ENCODE measurements around the gene IL18. TPM values are rescaled to one million over a fixed set of nuclear protein-coding genes. Genes with fewer than 3 reads are reported as not detected.
"Not testable (repeated sequence)": the region's sequence is repeated elsewhere in the genome, so short reads cannot be mapped to it uniquely, and the experiment has no call there.

The IL18 gene
- total RNA-seq, 2 experiments from 2014 or later = 0.27 TPM; not detected in 1

DNA sequence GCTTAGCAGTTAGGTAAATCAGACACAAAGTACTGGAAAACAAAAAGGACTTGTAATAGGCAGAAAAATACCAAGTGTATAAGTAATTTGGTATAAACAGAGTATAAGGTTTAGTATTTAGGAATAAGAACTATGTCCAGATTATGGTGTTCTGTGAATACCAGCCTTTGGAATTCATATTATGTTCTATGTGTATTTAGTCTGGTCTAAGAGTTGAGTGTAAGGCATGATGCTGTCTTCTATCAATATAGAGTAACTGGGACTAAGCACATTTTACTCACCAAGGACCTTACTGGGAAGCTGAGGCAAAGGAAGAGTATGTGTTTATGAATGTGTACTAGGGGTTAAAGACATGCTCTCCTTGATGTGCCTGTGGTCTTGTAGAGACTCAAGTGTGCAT, 67.7 kb downstream of the IL18 start:
- ChIA-PET POLR2A (no interaction called here), CTCF (no interaction called here)
- intact Hi-C loops (cut with DNase I, micrococcal nuclease) = no loop called here
- Histone ChIP-seq H3K27me3 (ENCODE audit: control insufficient read depth in 1 of 2, insufficient read depth in 2 of 2, low read length in 2 of 2) (no peaks in the 10 kb centered on the region), H3K9me3 (ENCODE audit: control insufficient read depth in 1 of 2, insufficient read depth in 1 of 2, low read length in 2 of 2) (no peaks in the 10 kb centered on the region), H3K27ac (ENCODE audit: low read depth in 1 of 2, low read length in 2 of 2) (no peak overlapping the region), H3K4me3 (ENCODE audit: low read length) (no peak overlapping the region), H3K4me1 (ENCODE audit: insufficient read depth, low read length) (no peaks in the 10 kb centered on the region), H3K36me3 (ENCODE audit: insufficient read depth, low read length) (peaks cover 52% of the 10 kb centered on the region)
- Mint-ChIP-seq H3K36me3 (ENCODE audit: low read depth) (peaks cover 69% of the 10 kb centered on the region), H3K27me3 (no peaks in the 10 kb centered on the region), H3K4me1 (ENCODE audit: low read depth) (peaks cover 12% of the 10 kb centered on the region), H3K9me3 (no peaks in the 10 kb centered on the region), H3K4me3 (no peak overlapping the region), H3K27ac (no peak overlapping the region)
- TF ChIP-seq, protein P1, sequence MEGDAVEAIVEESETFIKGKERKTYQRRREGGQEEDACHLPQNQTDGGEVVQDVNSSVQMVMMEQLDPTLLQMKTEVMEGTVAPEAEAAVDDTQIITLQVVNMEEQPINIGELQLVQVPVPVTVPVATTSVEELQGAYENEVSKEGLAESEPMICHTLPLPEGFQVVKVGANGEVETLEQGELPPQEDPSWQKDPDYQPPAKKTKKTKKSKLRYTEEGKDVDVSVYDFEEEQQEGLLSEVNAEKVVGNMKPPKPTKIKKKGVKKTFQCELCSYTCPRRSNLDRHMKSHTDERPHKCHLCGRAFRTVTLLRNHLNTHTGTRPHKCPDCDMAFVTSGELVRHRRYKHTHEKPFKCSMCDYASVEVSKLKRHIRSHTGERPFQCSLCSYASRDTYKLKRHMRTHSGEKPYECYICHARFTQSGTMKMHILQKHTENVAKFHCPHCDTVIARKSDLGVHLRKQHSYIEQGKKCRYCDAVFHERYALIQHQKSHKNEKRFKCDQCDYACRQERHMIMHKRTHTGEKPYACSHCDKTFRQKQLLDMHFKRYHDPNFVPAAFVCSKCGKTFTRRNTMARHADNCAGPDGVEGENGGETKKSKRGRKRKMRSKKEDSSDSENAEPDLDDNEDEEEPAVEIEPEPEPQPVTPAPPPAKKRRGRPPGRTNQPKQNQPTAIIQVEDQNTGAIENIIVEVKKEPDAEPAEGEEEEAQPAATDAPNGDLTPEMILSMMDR (IDR thresholded peaks at IDR 0.05) = no peak
- DNase-seq (no peak), ATAC-seq (ENCODE audit: poor library complexity) (no peak)

DNA sequence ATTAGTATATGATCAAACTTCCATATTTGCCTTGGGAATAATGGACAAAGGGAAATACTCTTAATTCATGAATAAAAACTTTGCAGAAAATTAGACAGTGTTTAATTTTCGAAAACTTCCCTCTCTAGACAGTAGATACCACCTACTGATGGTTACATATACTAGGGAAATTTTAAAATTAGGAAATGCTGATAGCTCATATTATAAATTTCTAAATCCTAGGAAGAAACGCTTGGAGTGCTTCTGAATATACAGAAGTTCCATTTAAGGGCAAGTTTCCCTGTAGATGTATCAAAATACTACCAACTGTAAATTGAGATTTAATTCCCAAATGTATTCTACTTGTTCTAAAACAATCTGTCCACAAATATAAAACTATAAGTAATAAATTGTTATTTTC, 68.6 kb downstream of the IL18 start:
- H3K27ac ChIP-seq (ENCODE audit: low read depth in 1 of 2, low read length in 2 of 2); H3K4me3 Mint-ChIP-seq; H3K27ac Mint-ChIP-seq; H3K4me1 ChIP-seq (ENCODE audit: insufficient read depth, low read length); H3K27me3 ChIP-seq (ENCODE audit: control insufficient read depth in 1 of 2, insufficient read depth in 2 of 2, low read length in 2 of 2); CTCF ChIA-PET; DNase-seq; H3K9me3 Mint-ChIP-seq; H3K9me3 ChIP-seq (ENCODE audit: control insufficient read depth in 1 of 2, insufficient read depth in 1 of 2, low read length in 2 of 2); ATAC-seq (ENCODE audit: poor library complexity); intact Hi-C loops (cut with DNase I, micrococcal nuclease); H3K4me3 ChIP-seq (ENCODE audit: low read length); H3K27me3 Mint-ChIP-seq: not testable (repeated sequence)
- POLR2A ChIA-PET = interaction anchor here (0.7 to 1.1 kb wide), 3 partner anchors 9 to 1780 kb away, joined by 3 read pairs; partner anchors contain the start of genes SDHD and TIMM8B
- H3K36me3 ChIP-seq (ENCODE audit: insufficient read depth, low read length) = peaks cover 58% of the 10 kb centered on the region
- peaks cover 15% of the 10 kb centered on the region for H3K4me1 Mint-ChIP-seq (ENCODE audit: low read depth)
- H3K36me3 Mint-ChIP-seq (ENCODE audit: low read depth) = peaks cover 73% of the 10 kb centered on the region

Other genes with a start within 250 kb of the IL18 start
- not detected for gene C11orf52, start 245.2 kb downstream of the IL18 start, total RNA-seq
- under 1 TPM; 0.78 to 0.85 TPM for gene DIXDC1, start 226.8 kb downstream of the IL18 start, total RNA-seq
- 10 to 100 TPM; 10.7 to 10.8 TPM for gene DLAT, start 138.7 kb downstream of the IL18 start, total RNA-seq
- gene PIH1D2, start 90.1 kb downstream of the IL18 start, total RNA-seq = not detected
- gene NKAPD1, start 89.8 kb downstream of the IL18 start, total RNA-seq = 10 to 100 TPM; 14.8 to 16.0 TPM
- 10 to 100 TPM in 1 of 2 experiments, 1 to 10 TPM in 1; 9.1 to 10.5 TPM for gene TIMM8B, start 77.3 kb downstream of the IL18 start, total RNA-seq
- 10 to 100 TPM; 24.8 to 29.4 TPM for gene SDHD, start 77.2 kb downstream of the IL18 start, total RNA-seq
- gene TEX12, start 3.3 kb upstream of the IL18 start, total RNA-seq = under 1 TPM; 0.39 to 0.82 TPM
- 1 to 10 TPM; 1.1 to 1.5 TPM for gene BCO2, start 11.4 kb upstream of the IL18 start, total RNA-seq
- gene PTS, start 62.3 kb upstream of the IL18 start, total RNA-seq = 10 to 100 TPM; 82.9 to 86.2 TPM
- gene PLET1, start 96.8 kb upstream of the IL18 start, total RNA-seq = not detected

Data from CD4-positive, alpha-beta T cell (primary cell).